ENCODE data around the gene RBMS1.

DNA sequence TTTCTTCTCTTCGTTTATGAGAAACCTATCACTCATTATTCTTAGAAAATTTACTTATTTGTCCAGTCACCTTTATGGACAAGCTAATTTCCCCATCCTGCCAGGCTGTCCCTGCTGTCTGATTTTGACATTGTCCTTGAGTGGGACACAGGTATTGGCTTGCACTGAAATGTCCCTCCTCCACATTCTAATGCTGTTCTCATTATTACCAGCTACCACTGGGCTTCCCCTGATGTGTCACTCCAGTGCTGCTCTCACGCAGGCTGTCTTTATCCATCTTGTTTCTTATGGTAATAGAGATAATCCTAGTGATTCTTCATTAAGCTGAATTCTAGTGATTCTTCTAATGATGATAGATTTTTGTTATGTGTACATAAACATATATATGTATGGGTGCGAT is 48.1 kb upstream of the RBMS1 start:
- TF ChIP-seq POLR2A (IDR thresholded peaks at IDR 0.05) (no peak), POLR2AphosphoS5 (IDR thresholded peaks at IDR 0.05) (no peak)
